HepG2 (cell line): ENCODE data around the gene ADAMTS18. TPM values are rescaled to one million over a fixed set of nuclear protein-coding genes. Genes with fewer than 3 reads are reported as not detected.

Experiments used
- ATAC-seq: fragments of 200-7000 bp; cut with Tn5 transposase; 3 replicates; pipeline ENCODE4 v1.9.1; 2020; ENCODE audit warnings: mild to moderate bottlenecking, moderate library complexity
- BruUV-seq: library from RNA; stranded (reverse); fragments of 400-500 nt; replicated peaks from 2 replicates; lab custom pipeline; 2021; lab: Mats Ljungman, UMichigan
- CTCF ChIA-PET: fragments of 300-600 bp; formaldehyde crosslinking; extraction: SDS; loops from one replicate; lab custom pipeline; 2021; ENCODE audit warnings: low total read pairs, inconsistent platforms, low intra/inter-chr PET ratio; lab: Yijun Ruan, JAX
- POLR2A ChIA-PET: fragments of 350-600 bp; sonication (Branson Sonifier 250); formaldehyde crosslinking; loops from one replicate; lab custom pipeline; 2020; ENCODE audit warnings: antibody characterized with exemption, inconsistent platforms; lab: Yijun Ruan, JAX
- DNase-seq: peaks from one replicate; pipeline ENCODE4 v3.0.0-alpha.2; 2015; ENCODE audit warnings: low spot score
- FAIRE-seq: peaks from 3 replicates; lab custom pipeline; 2011; peaks lifted over from hg19 to GRCh38; lab: Jason Lieb, UNC
- H2AFZ ChIP-seq: one replicate; pipeline ENCODE4 v1.6.1; 2011; ENCODE audit warnings: low read length, inconsistent platforms
- H3K27ac ChIP-seq: fragments of 300-600 bp; 3 replicates; pipeline ENCODE4 v1.8.0; 2011; ENCODE audit warnings: mixed run types, mild to moderate bottlenecking, mixed read lengths, low read length, inconsistent platforms; ENCODE audit not compliant: insufficient read depth; ENCODE audit errors: extremely low read length
- H3K27me3 ChIP-seq, 2 experiments: fragments of 200-600 bp in 1 of 2; 2 replicates in 1 of 2; 3 replicates in 1 of 2; pipeline versions ENCODE4 v1.6.0 to v1.8.0; 2011; ENCODE audit warnings: low read length in 2 of 2, mild to moderate bottlenecking in 2 of 2, moderate library complexity in 2 of 2, inconsistent platforms in 1 of 2; ENCODE audit not compliant: insufficient read depth in 2 of 2, control insufficient read depth in 1 of 2
- H3K36me3 ChIP-seq, 2 experiments: fragments of 200-600 bp in 1 of 2; replicated peaks in 1 of 2; 2 replicates in 1 of 2; 3 replicates in 1 of 2; pipeline versions ENCODE4 v1.5.1 to v1.8.0; 2011; ENCODE audit warnings: low read length in 2 of 2, inconsistent platforms in 1 of 2; ENCODE audit not compliant: insufficient read depth in 2 of 2, control insufficient read depth in 1 of 2
- H3K4me1 ChIP-seq: 2 replicates; pipeline ENCODE4 v1.5.1; 2012; ENCODE audit warnings: low read length, inconsistent platforms; ENCODE audit not compliant: insufficient read depth
- H3K4me2 ChIP-seq: 2 replicates; pipeline ENCODE4 v1.6.0; 2011; ENCODE audit warnings: low read depth, low read length, inconsistent platforms
- H3K4me3 ChIP-seq, 3 experiments: fragments of 200-600 bp in 1 of 3; sonication (generic), shearing (Covaris generic) in 1 of 3; replicated peaks in 1 of 3; 2 replicates each; pipeline ENCODE4 v1.5.1; 2011 to 2016; ENCODE audit warnings: low read length in 3 of 3, inconsistent platforms in 2 of 3, low read depth in 2 of 3, mild to moderate bottlenecking in 2 of 3, control low read depth in 1 of 3, mixed read lengths in 1 of 3; ENCODE audit not compliant: insufficient read depth in 1 of 3
- H3K79me2 ChIP-seq: one replicate; pipeline ENCODE4 v1.6.1; 2011; ENCODE audit warnings: low read length, inconsistent platforms; ENCODE audit not compliant: insufficient read depth
- H3K9ac ChIP-seq: 2 replicates; pipeline ENCODE4 v1.6.0; 2011; ENCODE audit warnings: mild to moderate bottlenecking, low read depth, low read length, inconsistent platforms; ENCODE audit not compliant: insufficient read depth
- H3K9me3 ChIP-seq: 2 replicates; pipeline ENCODE4 v1.5.1; 2012; ENCODE audit warnings: mild to moderate bottlenecking, low read length
- H4K20me1 ChIP-seq: 2 replicates; pipeline ENCODE4 v1.6.0; 2011; ENCODE audit warnings: inconsistent platforms, mild to moderate bottlenecking, low read length, moderate library complexity; ENCODE audit not compliant: insufficient read depth
- AHDC1 ChIP-seq: sonication (generic); formaldehyde crosslinking; IDR thresholded peaks from 2 replicates; pipeline ENCODE4 v1.5.1; 2020; ENCODE audit warnings: mild to moderate bottlenecking, missing genetic modification reagents, borderline replicate concordance
- DNMT3B ChIP-seq: conservative IDR thresholded peaks from 2 replicates; pipeline ENCODE4 v1.6.1; 2016; ENCODE audit warnings: missing biosample characterization, control low read depth
- NCOR1 ChIP-seq: fragments of 200-600 bp; sonication (generic); IDR thresholded peaks from 2 replicates; pipeline ENCODE4 v1.7.0; 2017; ENCODE audit warnings: antibody characterized with exemption, low read length, borderline replicate concordance
- RELA ChIP-seq: sonication (generic); formaldehyde crosslinking; IDR thresholded peaks from 2 replicates; pipeline ENCODE4 v1.4.0; 2020; ENCODE audit warnings: missing genetic modification reagents
- SALL1 ChIP-seq: sonication (generic); formaldehyde crosslinking; IDR thresholded peaks from 2 replicates; pipeline ENCODE4 v1.8.0; 2022; ENCODE audit warnings: mild to moderate bottlenecking, missing genetic modification reagents
- SRY ChIP-seq: sonication (generic); formaldehyde crosslinking; IDR thresholded peaks from 2 replicates; pipeline ENCODE4 v1.8.0; 2022; ENCODE audit warnings: mild to moderate bottlenecking, missing genetic modification reagents
- THAP8 ChIP-seq: sonication (generic); formaldehyde crosslinking; IDR thresholded peaks from 2 replicates; pipeline ENCODE4 v1.5.1; 2020; ENCODE audit warnings: missing genetic modification reagents, mild to moderate bottlenecking, borderline replicate concordance
- WIZ ChIP-seq: sonication (generic); formaldehyde crosslinking; IDR thresholded peaks from 2 replicates; pipeline ENCODE4 v1.5.1; 2020; ENCODE audit warnings: mild to moderate bottlenecking, missing genetic modification reagents
- ZFP41 ChIP-seq: sonication (generic); formaldehyde crosslinking; IDR thresholded peaks from 2 replicates; pipeline ENCODE4 v1.4.0; 2020; ENCODE audit warnings: mild to moderate bottlenecking, missing genetic modification reagents, borderline replicate concordance
- ZNF12 ChIP-seq: sonication (generic); formaldehyde crosslinking; IDR thresholded peaks from 2 replicates; pipeline ENCODE4 v1.5.0; 2020; ENCODE audit warnings: missing genetic modification reagents
- ZNF18 ChIP-seq: sonication (generic); formaldehyde crosslinking; IDR thresholded peaks from 2 replicates; pipeline ENCODE4 v1.8.0; 2022; ENCODE audit warnings: mild to moderate bottlenecking, missing genetic modification reagents; ENCODE audit not compliant: insufficient replicate concordance
- ZNF510 ChIP-seq: sonication (generic); formaldehyde crosslinking; IDR thresholded peaks from 2 replicates; pipeline ENCODE4 v1.4.0; 2020; ENCODE audit warnings: low read depth, mild to moderate bottlenecking, missing genetic modification reagents
- ZNF615 ChIP-seq: sonication (generic); formaldehyde crosslinking; IDR thresholded peaks from 2 replicates; pipeline ENCODE4 v1.5.0; 2020; ENCODE audit warnings: mild to moderate bottlenecking, missing genetic modification reagents, borderline replicate concordance
- WGBS: methylation state at CpG from one replicate; pipeline ENCODE4 v1.1.6; 2017; ENCODE audit warnings: low lambda C conversion rate; 5-methylcytosine and 5-hydroxymethylcytosine counted together
- in situ Hi-C: cut with HindIII; loops from 2 replicates; pipeline ENCODE4 v1.10.0; 2017; ENCODE audit warnings: low pct_unique_long_range_greater_than_20kb; ENCODE audit not compliant: extremely low pct_ligation_motif_present
- intact Hi-C: fragments of 100-400 bp; cut with micrococcal nuclease; formaldehyde crosslinking; loops from one replicate; pipeline ENCODE4 v1.10.0; 2022; ENCODE audit not compliant: unreplicated experiment
- polyA plus RNA-seq, 8 experiments: library from polyadenylated mRNA; depleted of rRNA in 3 of 8; stranded (reverse) in 7 of 8; unstranded in 1 of 8; fragments of >200 nt; fragmentation: Illumina TruSeq in 4 of 8; extraction: Trizol in 4 of 8; gene quantifications; 2 replicates each; pipeline versions ENCODE4 v1.2.1 to v1.2.3, GENCODE V29; 2011 to 2016; ENCODE audit warnings: low read depth in 4 of 8, missing spikeins in 1 of 8, mixed read lengths in 1 of 8; ENCODE audit not compliant: insufficient read depth in 1 of 8
- total RNA-seq, 5 experiments: library from RNA; depleted of rRNA; stranded (reverse); fragments of >200 nt; fragmentation: Illumina TruSeq; extraction: Trizol; gene quantifications; 2 replicates each; pipeline ENCODE4 v1.2.3, GENCODE V29; 2016; ENCODE audit warnings: low read depth in 1 of 5
- TF ChIP-seq, protein P1 (sequence below): sonication (generic); formaldehyde crosslinking; IDR thresholded peaks from 2 replicates; pipeline ENCODE4 v1.5.0; 2020; ENCODE audit warnings: missing genetic modification reagents

ADAMTS18 gene
- total and polyA plus RNA-seq, 2 of the 13 experiments (the other 11 are each of a cell fraction or from before 2014, with no cell fraction given) = 0.01 TPM; not detected in 1

DNA sequence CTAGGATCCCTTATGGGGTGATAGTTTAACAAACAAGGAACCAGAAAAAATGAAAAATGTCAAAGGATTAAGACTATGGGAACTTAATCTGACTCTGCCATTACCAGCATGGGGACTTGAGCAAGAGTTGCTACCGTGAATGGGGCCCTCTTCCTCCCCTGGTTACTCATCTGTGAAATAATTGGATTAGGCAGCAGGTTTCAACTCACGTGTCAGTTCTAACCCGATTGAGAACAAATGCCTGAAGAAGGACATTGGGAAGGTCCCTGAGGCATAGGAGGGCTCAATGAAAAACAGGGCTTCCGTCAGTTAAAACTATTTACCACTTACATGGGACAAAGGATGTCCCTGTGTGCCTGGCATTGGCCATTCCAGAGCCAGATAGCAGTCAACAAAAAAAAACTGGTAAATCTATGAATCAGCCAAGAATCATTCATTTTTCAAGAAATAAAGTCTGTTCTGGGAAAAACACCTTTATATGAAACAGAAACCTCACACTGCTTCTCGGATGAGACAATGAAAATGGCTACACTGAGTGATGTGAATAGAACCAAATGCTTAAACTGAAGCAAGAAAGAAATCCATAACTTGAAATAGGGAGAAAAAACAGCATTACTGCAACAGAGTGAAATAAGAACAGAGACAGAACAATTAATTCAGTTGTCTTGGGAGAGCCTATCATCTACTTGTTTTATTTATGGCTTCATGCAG is 104.3 kb downstream of the ADAMTS18 start:
- WGBS = 2% methylated on average over 5 of the region's 5 CpGs
- Histone ChIP-seq H3K36me3 (no peaks in the 10 kb centered on the region), H3K27me3 (no peaks in the 10 kb centered on the region), H2AFZ (no peak overlapping the region), H3K4me1 (no peaks in the 10 kb centered on the region), H3K4me2 (no peak overlapping the region), H3K4me3 (no peak overlapping the region), H3K79me2 (no peaks in the 10 kb centered on the region), H4K20me1 (no peaks in the 10 kb centered on the region), H3K9me3 (no peaks in the 10 kb centered on the region), H3K9ac (no peak overlapping the region), H3K27ac (no peak overlapping the region)
- POLR2A ChIA-PET = no interaction called here
- CTCF ChIA-PET = no interaction called here
- ATAC-seq (no peak), FAIRE-seq (no peak), DNase-seq (no peak)
- intact Hi-C loops (no loop called here), in situ Hi-C loops (no loop called here)
- no TSS peak for BruUV-seq
- TF ChIP-seq WIZ (CRISPR knock-in tag) (no peak), SRY (no peak), NCOR1 (no peak), RELA (CRISPR knock-in tag) (no peak), AHDC1 (CRISPR knock-in tag) (no peak), ZFP41 (no peak), DNMT3B (no peak), THAP8 (no peak), ZNF615 (CRISPR knock-in tag) (no peak), ZNF12 (no peak), ZNF18 (CRISPR knock-in tag) (no peak), ZNF510 (CRISPR knock-in tag) (no peak), SALL1 (CRISPR knock-in tag) (no peak)
- TF ChIP-seq, protein P1, sequence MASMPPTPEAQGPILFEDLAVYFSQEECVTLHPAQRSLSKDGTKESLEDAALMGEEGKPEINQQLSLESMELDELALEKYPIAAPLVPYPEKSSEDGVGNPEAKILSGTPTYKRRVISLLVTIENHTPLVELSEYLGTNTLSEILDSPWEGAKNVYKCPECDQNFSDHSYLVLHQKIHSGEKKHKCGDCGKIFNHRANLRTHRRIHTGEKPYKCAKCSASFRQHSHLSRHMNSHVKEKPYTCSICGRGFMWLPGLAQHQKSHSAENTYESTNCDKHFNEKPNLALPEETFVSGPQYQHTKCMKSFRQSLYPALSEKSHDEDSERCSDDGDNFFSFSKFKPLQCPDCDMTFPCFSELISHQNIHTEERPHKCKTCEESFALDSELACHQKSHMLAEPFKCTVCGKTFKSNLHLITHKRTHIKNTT = no peak
